Thymus (tissue), 11 donors: ENCODE data around the gene STK24. TPM values are rescaled to one million over a fixed set of nuclear protein-coding genes. Genes with fewer than 3 reads are reported as not detected.

ENCODE experiments used
- DNase-seq, 9 donors: peaks; one replicate each; pipeline ENCODE4 v3.0.0-alpha.2; 2013; ENCODE audit warnings: low spot score in 9 of 9, low read depth in 6 of 9, missing footprints in 1 of 9
- H3K27ac ChIP-seq, 2 donors: one replicate each; pipeline ENCODE4 v1.5.1; 2013; ENCODE audit warnings: control low read depth in 1 of 2, low read depth in 1 of 2, low read length in 1 of 2, mild to moderate bottlenecking in 1 of 2, moderate library complexity in 1 of 2
- H3K27me3 ChIP-seq, 2 donors: one replicate each; pipeline ENCODE4 v1.5.1; 2013; ENCODE audit warnings: low read length in 1 of 2; ENCODE audit not compliant: control insufficient read depth in 2 of 2, insufficient read depth in 1 of 2
- H3K36me3 ChIP-seq, 2 donors: one replicate each; pipeline ENCODE4 v1.5.1; 2013; ENCODE audit warnings: low read length in 1 of 2, mild to moderate bottlenecking in 1 of 2, moderate library complexity in 1 of 2; ENCODE audit not compliant: control insufficient read depth in 2 of 2, insufficient read depth in 2 of 2
- H3K4me1 ChIP-seq, 2 donors: one replicate each; pipeline ENCODE4 v1.5.1; 2013; ENCODE audit warnings: low read length in 2 of 2; ENCODE audit not compliant: control insufficient read depth in 2 of 2, insufficient read depth in 2 of 2
- H3K4me3 ChIP-seq, 2 donors: one replicate each; pipeline ENCODE4 v1.5.1; 2013; ENCODE audit warnings: low read length in 2 of 2, control low read depth in 1 of 2, mild to moderate bottlenecking in 1 of 2
- H3K9me3 ChIP-seq, 2 donors: one replicate each; pipeline ENCODE4 v1.5.1; 2013; ENCODE audit warnings: low read length in 1 of 2, mild to moderate bottlenecking in 1 of 2; ENCODE audit not compliant: control insufficient read depth in 2 of 2, insufficient read depth in 1 of 2
- WGBS: extraction: QIAGEN DNeasy Blood & Tissue Kit; methylation state at CpG from one replicate; pipeline ENCODE4 v1.1.7; 2013; 5-methylcytosine and 5-hydroxymethylcytosine counted together
- polyA plus RNA-seq: library from polyadenylated mRNA; stranded (reverse); fragments of 200-250 nt; gene quantifications from one replicate; pipeline ENCODE4 v1.2.3, GENCODE V29; 2013
- total RNA-seq: library from RNA; stranded (reverse); fragments of 120-200 nt; gene quantifications from one replicate; pipeline ENCODE4 v1.2.4, GENCODE V29; 2013
- donor health status: healthy.

Gene STK24
- total and polyA plus RNA-seq, 2 donors: 52.7 to 62.4 TPM

DNA sequence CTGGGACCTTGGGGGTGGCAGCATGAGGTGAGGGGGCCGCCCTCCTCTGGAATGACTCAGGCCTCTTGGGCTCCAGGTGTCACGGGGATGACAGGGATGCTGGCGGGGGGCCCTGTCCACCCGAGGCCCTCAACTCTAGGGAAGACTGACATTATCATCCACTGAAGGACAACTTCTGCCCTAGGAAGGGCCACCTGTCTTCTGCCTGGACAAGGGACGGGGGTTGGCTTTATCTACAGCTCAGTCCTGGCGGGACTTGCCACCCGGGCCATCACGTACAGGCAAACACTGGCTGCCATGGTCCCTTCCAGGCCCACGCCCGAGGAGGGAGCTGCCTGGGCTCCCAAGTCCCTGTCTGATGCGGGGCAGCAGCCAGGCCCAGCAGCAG, 130.7 kb downstream of the STK24 start:
- no peak for DNase-seq
- Histone ChIP-seq H3K4me1 (peaks cover 19 to 38% of the 10 kb centered on the region in 2 donors), H3K4me3 (no peak overlapping the region), H3K27me3 (no peaks in the 10 kb centered on the region), H3K9me3 (no peaks in the 10 kb centered on the region), H3K36me3 (peaks cover 32 to 40% of the 10 kb centered on the region in 2 donors), H3K27ac (no peak overlapping the region)
- 95% methylated on average over 11 of the region's 11 CpGs for WGBS

DNA sequence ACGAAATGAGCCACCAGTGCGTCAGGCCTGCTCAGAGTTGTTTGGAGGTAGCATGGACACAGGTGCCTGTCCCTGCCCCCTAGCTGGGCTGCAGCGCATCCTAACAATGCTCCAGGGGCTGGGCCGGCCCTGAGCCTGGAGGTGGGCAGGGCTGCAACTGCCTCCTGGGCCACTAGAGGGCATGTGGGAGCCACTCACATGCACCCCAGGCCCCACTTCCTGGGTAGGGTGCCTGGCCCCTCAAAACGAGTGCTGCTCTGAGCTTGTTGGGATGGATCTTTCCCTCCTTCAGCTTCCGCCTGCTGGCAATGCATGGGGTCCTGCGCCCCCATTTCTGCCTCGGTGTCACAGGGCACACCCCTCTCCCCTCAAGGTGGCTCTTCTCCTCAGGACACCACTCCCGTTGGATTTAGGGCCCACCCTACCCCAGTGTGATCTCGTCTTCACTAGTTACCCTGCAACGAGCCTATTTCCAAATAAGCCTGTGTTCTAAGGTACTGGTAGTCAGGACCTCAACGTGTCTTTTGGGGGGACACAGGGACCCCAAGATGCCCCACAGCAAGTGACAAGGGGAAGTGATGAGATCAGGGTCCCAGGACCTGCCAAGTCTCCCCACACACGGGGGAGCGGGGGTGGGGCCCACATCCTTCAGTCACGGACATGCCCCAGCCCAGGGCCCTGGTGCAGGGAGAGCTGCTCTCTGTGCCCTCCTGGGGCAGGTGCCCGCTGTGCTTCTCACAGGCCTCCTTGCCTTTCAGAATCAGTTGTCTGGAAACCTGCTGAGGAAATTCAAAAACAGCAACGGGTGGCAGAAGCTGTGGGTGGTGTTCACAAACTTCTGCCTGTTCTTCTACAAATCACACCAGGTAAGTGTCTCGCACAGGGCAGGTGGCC, 131.3 kb downstream of the STK24 start:
- no peaks in the 10 kb centered on the region for H3K9me3 ChIP-seq
- H3K4me3 ChIP-seq: no peak overlapping the region
- H3K27me3 ChIP-seq: no peaks in the 10 kb centered on the region
- H3K4me1 ChIP-seq: peaks cover 15 to 31% of the 10 kb centered on the region in 2 donors
- H3K27ac ChIP-seq: peak overlapping the region; percentile 58 to 75
- H3K36me3 ChIP-seq: peaks cover 32 to 38% of the 10 kb centered on the region in 2 donors
- 30% methylated on average over 18 of the region's 18 CpGs for WGBS
- peak in 7 of 9 donors; percentile 52 to 85 (median 74) for DNase-seq

DNA sequence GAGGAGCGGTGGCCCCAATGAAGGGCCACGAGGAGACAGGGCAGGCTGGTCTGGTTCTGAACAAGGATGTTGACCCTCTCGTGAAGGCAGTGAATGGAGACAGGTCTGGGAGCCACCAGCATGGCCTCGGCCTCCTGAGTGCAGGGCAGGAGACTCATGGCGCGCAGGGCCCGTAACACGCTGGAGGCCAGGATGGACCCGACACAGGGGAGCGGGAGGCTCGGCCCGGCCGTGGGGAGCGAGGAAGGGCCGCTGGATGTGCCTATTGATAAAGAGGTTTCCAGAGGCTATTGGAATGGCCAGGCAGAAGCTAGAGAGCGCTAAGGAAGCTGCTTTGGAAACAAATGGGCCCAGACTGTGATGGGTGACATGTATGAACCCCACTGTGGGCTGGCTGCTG, 132.5 kb downstream of the STK24 start:
- H3K9me3 ChIP-seq: no peaks in the 10 kb centered on the region
- DNase-seq: no peak
- no peak overlapping the region for H3K4me3 ChIP-seq
- peaks cover 11 to 21% of the 10 kb centered on the region in 2 donors for H3K4me1 ChIP-seq
- H3K27me3 ChIP-seq: no peaks in the 10 kb centered on the region
- no peak overlapping the region for H3K27ac ChIP-seq
- H3K36me3 ChIP-seq: peaks cover 25 to 26% of the 10 kb centered on the region in 2 donors
- WGBS: 97% methylated on average over 16 of the region's 16 CpGs

DNA sequence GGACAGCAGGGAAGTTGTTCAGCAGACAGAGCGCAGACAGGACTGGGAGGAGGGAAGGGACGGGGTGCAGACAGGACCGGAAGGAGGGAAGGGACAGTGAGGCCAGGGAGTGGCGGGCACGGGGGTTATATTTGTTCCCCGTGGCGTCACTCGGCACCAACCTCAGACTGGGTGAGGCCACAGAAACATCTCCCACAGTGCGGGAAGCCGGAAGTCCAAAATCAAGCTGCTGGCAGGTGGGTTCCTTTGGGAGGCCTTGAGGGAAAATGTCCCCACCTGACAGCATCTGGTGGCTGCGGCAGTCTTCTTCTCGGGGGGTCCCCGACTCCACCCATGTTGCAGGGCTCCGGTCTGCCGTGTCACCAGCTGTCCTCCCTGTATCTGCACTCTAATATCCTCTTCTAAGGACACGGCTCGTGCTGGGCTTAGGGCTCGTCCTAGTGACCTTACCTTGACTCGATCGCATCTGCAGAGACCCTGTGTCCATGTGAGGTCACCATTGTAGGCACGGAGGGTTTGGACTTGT, 133.0 kb downstream of the STK24 start:
- H3K4me1 ChIP-seq: peaks cover 11 to 19% of the 10 kb centered on the region in 2 donors
- H3K4me3 ChIP-seq: no peak overlapping the region
- no peak overlapping the region for H3K27ac ChIP-seq
- 91% methylated on average over 21 of the region's 21 CpGs for WGBS
- H3K9me3 ChIP-seq: no peaks in the 10 kb centered on the region
- H3K36me3 ChIP-seq: peaks cover 20 to 21% of the 10 kb centered on the region in 2 donors
- no peaks in the 10 kb centered on the region for H3K27me3 ChIP-seq
- DNase-seq: no peak

DNA sequence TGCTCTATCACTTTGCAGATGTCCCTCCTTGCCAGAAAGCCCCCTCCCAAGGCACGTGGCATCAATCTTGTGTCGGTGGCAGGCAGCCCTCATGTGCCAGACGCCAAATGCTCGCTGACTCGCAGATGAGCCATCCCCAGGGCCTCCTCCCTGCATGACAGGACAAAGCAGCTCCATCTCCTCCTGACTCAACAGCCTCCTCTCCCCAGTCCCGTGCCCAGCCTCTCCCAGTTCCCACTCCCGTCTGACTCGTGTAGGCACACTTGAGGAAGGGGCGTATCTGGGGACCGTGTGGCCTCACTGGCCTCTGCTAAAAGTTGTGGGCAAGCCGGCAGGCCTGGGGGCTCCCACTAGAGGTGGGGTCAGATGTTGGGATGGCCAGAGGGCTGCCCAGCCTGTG, 133.6 kb downstream of the STK24 start:
- 92% methylated on average over 11 of the region's 11 CpGs for WGBS

DNA sequence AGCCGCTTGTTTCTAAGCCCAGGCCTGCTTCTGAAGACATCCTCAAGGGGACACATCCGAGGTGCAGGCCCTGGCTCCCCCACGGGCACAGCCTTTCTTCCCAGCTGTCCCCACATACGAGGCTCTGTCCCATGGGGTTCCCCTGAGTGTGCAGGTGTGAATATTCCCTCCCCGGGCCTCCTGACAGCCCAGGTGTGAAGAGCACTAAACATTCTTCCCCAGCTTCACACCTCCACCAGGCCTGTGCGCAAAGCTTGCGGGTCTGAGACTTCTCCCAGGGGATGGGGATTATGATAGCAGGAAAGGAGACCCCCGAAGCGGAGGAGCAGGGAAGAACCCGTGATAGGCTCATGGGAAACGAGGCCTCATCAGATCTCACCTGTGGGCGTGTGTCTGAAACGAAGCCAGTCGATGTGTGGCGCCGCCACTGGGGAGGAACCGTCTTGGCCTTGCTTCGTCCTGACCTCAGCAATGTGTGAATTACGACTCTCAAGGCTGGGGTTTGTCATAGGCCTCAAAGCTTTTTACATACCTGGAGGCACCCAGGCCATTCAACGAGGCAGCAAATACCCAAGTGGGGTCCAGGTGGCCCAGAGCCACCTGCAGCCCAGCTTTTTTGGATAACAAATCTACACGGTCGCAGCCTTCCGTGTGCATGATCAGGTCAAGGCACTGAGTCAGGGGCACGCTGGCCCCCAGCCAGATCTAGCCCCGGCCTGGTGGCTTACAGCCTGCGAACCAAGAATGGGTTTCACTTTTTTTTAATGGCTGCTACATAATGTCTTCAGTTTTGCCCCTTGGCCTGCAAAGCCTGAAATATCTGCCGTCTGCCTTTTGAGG, 134.3 kb downstream of the STK24 start:
- H3K27ac ChIP-seq: no peak overlapping the region
- H3K4me3 ChIP-seq: no peak overlapping the region
- H3K9me3 ChIP-seq: no peaks in the 10 kb centered on the region
- 95% methylated on average over 27 of the region's 27 CpGs for WGBS
- no peak for DNase-seq
- peaks cover 11 to 14% of the 10 kb centered on the region in 2 donors for H3K4me1 ChIP-seq
- H3K27me3 ChIP-seq: no peaks in the 10 kb centered on the region
- peaks cover 8 to 11% of the 10 kb centered on the region in 2 donors for H3K36me3 ChIP-seq

More for the DNA sequence above, 133.6 kb downstream of the STK24 start:
- Histone ChIP-seq H3K9me3 (no peaks in the 10 kb centered on the region), H3K36me3 (peaks cover 15 to 17% of the 10 kb centered on the region in 2 donors), H3K4me1 (peaks cover 11 to 17% of the 10 kb centered on the region in 2 donors), H3K27me3 (no peaks in the 10 kb centered on the region), H3K4me3 (no peak overlapping the region), H3K27ac (no peak overlapping the region)
- no peak for DNase-seq

DNA sequence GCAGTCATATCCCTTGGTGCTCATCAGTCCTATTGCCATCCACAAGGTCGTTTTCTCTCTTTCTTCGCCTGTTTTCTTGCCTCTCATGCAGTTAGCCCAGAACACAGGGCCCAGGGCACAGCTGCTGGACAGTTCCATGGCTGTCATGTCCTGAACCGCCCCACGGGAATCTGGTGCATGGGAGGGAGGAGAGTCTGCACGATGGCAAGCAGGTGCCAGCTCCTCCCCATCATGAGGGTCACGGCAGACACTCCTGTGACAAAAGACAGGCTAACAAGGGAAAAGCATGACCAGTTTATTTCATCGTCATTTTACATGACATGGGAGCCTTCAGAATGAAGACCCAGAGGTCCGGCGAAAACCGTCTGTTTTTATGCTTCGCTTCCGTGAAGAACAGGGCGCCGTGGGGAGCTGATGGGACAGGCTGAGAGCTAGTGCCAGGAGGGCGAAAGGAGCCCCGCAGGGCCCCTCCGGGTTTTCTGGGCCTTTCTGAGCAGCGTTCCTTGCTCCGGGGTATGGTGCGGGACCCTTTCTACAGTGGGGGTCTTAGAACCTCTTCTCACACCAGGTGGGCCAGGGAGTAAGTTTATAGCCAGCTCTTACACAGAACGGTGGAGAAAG, 135.7 kb downstream of the STK24 start:
- Histone ChIP-seq H3K4me1 (peaks cover 11 to 17% of the 10 kb centered on the region in 2 donors), H3K9me3 (no peaks in the 10 kb centered on the region), H3K4me3 (no peak overlapping the region), H3K36me3 (no peaks in the 10 kb centered on the region), H3K27me3 (no peaks in the 10 kb centered on the region), H3K27ac (no peak overlapping the region)
- WGBS: 92% methylated on average over 21 of the region's 21 CpGs
- DNase-seq: no peak

DNA sequence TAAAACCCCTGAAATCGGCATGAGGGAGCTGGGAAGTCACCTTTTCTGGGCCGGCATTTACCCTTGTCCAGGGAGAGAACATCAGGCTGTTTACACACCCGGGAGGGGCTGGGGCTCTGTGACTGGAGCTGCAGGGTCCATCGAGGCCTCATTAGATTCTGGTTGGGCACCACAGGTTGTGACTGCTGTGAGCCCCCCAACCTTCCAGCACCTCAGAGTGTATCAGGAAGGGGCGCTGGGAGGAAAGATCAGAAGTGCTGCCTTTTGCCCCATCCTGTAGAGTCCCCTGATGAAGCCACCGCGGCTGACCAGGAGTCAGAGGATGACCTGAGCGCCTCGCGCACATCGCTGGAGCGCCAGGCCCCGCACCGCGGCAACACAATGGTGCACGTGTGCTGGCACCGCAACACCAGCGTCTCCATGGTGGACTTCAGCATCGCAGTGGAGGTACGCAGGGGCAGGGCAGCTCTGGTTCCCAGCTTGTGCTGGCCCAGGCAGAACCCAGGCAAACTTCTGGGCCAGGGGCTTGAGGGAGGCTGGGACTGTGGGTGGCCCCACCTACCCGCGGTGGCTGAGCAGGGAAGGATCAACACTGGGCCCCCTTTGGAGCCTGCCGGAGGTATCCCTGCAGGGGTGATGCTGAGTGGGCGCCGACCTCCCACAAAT, 136.4 kb downstream of the STK24 start:
- no peak for DNase-seq
- 98% methylated on average over 25 of the region's 25 CpGs for WGBS
- H3K27ac ChIP-seq: no peak overlapping the region
- no peaks in the 10 kb centered on the region for H3K36me3 ChIP-seq
- no peaks in the 10 kb centered on the region for H3K27me3 ChIP-seq
- no peak overlapping the region for H3K4me3 ChIP-seq
- no peaks in the 10 kb centered on the region for H3K9me3 ChIP-seq
- H3K4me1 ChIP-seq: peaks cover 5 to 12% of the 10 kb centered on the region in 2 donors
